ENCODE results near the gene TRIM7. TPM values are rescaled to one million over a fixed set of nuclear protein-coding genes. Genes with fewer than 3 reads are reported as not detected.

Gene TRIM7
- total and polyA plus RNA-seq, 2 donors (not counting 1 experiment from before 2014, with no cell fraction given), result 4.7 to 7.3 TPM

DNA sequence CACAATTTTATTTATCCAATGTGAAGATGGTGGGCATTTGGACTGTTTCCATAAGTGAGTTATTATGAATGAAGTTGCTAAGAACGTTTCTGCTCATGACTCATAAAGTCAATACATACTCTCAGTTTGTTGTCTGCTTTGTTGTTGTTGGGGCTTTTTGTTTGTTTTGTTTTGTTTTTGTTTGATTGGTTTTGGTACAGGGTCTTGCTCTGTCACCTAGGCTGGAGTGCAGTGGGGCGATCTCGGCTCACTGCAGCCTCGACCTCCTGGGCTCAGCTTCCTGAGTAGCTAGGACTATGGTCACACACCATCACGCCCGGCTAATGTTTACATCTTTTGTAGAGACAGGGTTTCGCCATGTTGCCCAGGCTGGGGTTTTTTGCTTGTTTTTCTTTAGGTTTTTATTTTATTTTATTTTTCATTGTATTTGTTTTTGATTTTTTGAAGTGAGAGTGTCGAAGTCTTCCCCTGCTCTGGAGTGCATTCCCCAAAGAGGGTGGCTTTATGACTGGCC lies 18.0 kb downstream of the TRIM7 start:
- Histone ChIP-seq H3K4me3 (replicated peaks in 1 of 4; ENCODE audit: control extremely low read depth in 1 of 4, insufficient read depth in 1 of 4, low read depth in 3 of 4, low read length in 4 of 4) (peak overlapping the region; percentile 28 to 86 (median 32)), H3K27ac (ENCODE audit: insufficient read depth, low read length) (peak overlapping the region; percentile 47), H4K20me1 (ENCODE audit: control insufficient read depth, extremely low read depth, insufficient read depth, low read length) (no peaks in the 10 kb centered on the region), H3K4me2 (ENCODE audit: extremely low read depth, insufficient read depth, low read length) (peak overlapping the region; percentile 79), H2AFZ (ENCODE audit: low read length) (peak overlapping the region; percentile 60), H3K79me2 (ENCODE audit: control insufficient read depth, insufficient read depth, low read length) (no peaks in the 10 kb centered on the region), H3K36me3 (ENCODE audit: control insufficient read depth, insufficient read depth, low read length) (no peaks in the 10 kb centered on the region), H3K9me3 (ENCODE audit: control insufficient read depth, insufficient read depth, low read depth, low read length) (no peaks in the 10 kb centered on the region), H3K27me3 (ENCODE audit: control insufficient read depth, insufficient read depth, low read length) (no peaks in the 10 kb centered on the region), H3K4me1 (ENCODE audit: control insufficient read depth, extremely low read depth, insufficient read depth, low read length) (no peaks in the 10 kb centered on the region), H3K9ac (ENCODE audit: insufficient read depth, low read length) (peak overlapping the region; percentile 5)
- TF ChIP-seq, protein P1, sequence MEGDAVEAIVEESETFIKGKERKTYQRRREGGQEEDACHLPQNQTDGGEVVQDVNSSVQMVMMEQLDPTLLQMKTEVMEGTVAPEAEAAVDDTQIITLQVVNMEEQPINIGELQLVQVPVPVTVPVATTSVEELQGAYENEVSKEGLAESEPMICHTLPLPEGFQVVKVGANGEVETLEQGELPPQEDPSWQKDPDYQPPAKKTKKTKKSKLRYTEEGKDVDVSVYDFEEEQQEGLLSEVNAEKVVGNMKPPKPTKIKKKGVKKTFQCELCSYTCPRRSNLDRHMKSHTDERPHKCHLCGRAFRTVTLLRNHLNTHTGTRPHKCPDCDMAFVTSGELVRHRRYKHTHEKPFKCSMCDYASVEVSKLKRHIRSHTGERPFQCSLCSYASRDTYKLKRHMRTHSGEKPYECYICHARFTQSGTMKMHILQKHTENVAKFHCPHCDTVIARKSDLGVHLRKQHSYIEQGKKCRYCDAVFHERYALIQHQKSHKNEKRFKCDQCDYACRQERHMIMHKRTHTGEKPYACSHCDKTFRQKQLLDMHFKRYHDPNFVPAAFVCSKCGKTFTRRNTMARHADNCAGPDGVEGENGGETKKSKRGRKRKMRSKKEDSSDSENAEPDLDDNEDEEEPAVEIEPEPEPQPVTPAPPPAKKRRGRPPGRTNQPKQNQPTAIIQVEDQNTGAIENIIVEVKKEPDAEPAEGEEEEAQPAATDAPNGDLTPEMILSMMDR (conservative IDR thresholded peaks at IDR 0.05 in 1 of 2, IDR thresholded peaks at IDR 0.05 in 1 of 2; ENCODE audit: low read depth in 1 of 2, low read length in 2 of 2), result no peak
- DNase-seq (ENCODE audit: low read depth in 2 of 2), result no peak

DNA sequence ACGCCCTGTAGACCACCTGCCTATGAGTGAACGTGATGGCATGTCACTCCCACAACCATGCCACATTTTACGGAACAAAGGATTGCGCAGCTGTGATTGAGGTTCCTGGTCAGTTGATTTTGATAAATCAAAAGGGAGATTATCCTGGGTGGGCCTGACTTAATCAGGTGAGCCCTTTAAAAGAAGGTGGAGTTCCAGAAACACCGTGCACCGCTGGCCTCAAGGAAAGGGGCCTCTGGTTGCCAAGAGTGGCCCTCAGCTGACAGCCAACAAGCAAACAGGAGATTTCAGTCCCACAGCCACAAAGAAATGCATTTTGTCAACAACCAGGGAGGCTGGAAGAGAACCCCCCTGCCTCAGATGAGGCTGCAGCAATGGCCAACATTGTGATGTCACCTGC lies 19.0 kb downstream of the TRIM7 start:
- Histone ChIP-seq H4K20me1 (ENCODE audit: control insufficient read depth, extremely low read depth, insufficient read depth, low read length) (no peaks in the 10 kb centered on the region), H3K36me3 (ENCODE audit: control insufficient read depth, insufficient read depth, low read length) (no peaks in the 10 kb centered on the region), H3K79me2 (ENCODE audit: control insufficient read depth, insufficient read depth, low read length) (no peaks in the 10 kb centered on the region), H3K27me3 (ENCODE audit: control insufficient read depth, insufficient read depth, low read length) (no peaks in the 10 kb centered on the region), H2AFZ (ENCODE audit: low read length) (no peak overlapping the region), H3K4me3 (replicated peaks in 1 of 4; ENCODE audit: control extremely low read depth in 1 of 4, insufficient read depth in 1 of 4, low read depth in 3 of 4, low read length in 4 of 4) (no peak overlapping the region), H3K4me1 (ENCODE audit: control insufficient read depth, extremely low read depth, insufficient read depth, low read length) (no peaks in the 10 kb centered on the region), H3K9ac (ENCODE audit: insufficient read depth, low read length) (no peak overlapping the region), H3K9me3 (ENCODE audit: control insufficient read depth, insufficient read depth, low read depth, low read length) (no peaks in the 10 kb centered on the region), H3K4me2 (ENCODE audit: extremely low read depth, insufficient read depth, low read length) (no peak overlapping the region), H3K27ac (ENCODE audit: insufficient read depth, low read length) (no peak overlapping the region)
- no peak for DNase-seq (ENCODE audit: low read depth in 2 of 2)
- TF ChIP-seq, protein P1 (conservative IDR thresholded peaks at IDR 0.05 in 1 of 2, IDR thresholded peaks at IDR 0.05 in 1 of 2; ENCODE audit: low read depth in 1 of 2, low read length in 2 of 2), result no peak
- TF ChIP-seq EZH2 (IDR thresholded peaks at IDR 0.05; ENCODE audit: low read length, missing control alignments), result no peak

DNA sequence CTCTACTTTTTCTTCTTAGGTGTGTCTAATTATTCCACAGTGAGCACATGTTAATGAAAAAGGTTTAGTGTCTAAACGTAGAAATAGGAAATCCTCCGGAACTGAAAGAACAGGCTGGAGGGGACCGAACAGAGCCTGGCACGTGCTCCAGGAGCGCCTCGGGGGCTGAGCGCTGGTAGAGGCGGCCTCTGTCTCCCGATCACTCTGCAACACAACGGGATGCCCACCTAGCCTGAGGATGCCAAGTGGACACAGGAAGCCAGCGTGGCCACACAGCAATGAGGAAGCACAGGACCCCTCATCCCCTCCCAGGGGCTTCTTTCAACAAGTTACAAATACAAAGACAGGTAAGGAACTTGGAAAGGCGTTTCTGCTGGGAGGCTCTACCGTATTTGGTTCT lies 19.4 kb downstream of the TRIM7 start:
- no peaks in the 10 kb centered on the region for H3K79me2 ChIP-seq (ENCODE audit: control insufficient read depth, insufficient read depth, low read length)
- H3K27me3 ChIP-seq (ENCODE audit: control insufficient read depth, insufficient read depth, low read length), result no peaks in the 10 kb centered on the region
- no peak overlapping the region for H2AFZ ChIP-seq (ENCODE audit: low read length)
- no peaks in the 10 kb centered on the region for H3K9me3 ChIP-seq (ENCODE audit: control insufficient read depth, insufficient read depth, low read depth, low read length)
- TF ChIP-seq, protein P1 (conservative IDR thresholded peaks at IDR 0.05 in 1 of 2, IDR thresholded peaks at IDR 0.05 in 1 of 2; ENCODE audit: low read depth in 1 of 2, low read length in 2 of 2), result no peak
- TF ChIP-seq EZH2 (IDR thresholded peaks at IDR 0.05; ENCODE audit: low read length, missing control alignments), result no peak
- H3K4me1 ChIP-seq (ENCODE audit: control insufficient read depth, extremely low read depth, insufficient read depth, low read length), result no peaks in the 10 kb centered on the region
- no peaks in the 10 kb centered on the region for H3K36me3 ChIP-seq (ENCODE audit: control insufficient read depth, insufficient read depth, low read length)
- H3K9ac ChIP-seq (ENCODE audit: insufficient read depth, low read length), result no peak overlapping the region
- H3K4me2 ChIP-seq (ENCODE audit: extremely low read depth, insufficient read depth, low read length), result no peak overlapping the region
- no peak overlapping the region for H3K27ac ChIP-seq (ENCODE audit: insufficient read depth, low read length)
- H3K4me3 ChIP-seq (replicated peaks in 1 of 4; ENCODE audit: control extremely low read depth in 1 of 4, insufficient read depth in 1 of 4, low read depth in 3 of 4, low read length in 4 of 4), result no peak overlapping the region
- H4K20me1 ChIP-seq (ENCODE audit: control insufficient read depth, extremely low read depth, insufficient read depth, low read length), result no peaks in the 10 kb centered on the region
- DNase-seq (ENCODE audit: low read depth in 2 of 2), result no peak

Measured in fibroblast of lung (primary cell).